ENCODE measurements around the gene MINDY4. TPM values are rescaled to one million over a fixed set of nuclear protein-coding genes. Genes with fewer than 3 reads are reported as not detected.

The MINDY4 gene
- total RNA-seq, 1 experiment from 2014 or later, result 3.0 TPM

DNA sequence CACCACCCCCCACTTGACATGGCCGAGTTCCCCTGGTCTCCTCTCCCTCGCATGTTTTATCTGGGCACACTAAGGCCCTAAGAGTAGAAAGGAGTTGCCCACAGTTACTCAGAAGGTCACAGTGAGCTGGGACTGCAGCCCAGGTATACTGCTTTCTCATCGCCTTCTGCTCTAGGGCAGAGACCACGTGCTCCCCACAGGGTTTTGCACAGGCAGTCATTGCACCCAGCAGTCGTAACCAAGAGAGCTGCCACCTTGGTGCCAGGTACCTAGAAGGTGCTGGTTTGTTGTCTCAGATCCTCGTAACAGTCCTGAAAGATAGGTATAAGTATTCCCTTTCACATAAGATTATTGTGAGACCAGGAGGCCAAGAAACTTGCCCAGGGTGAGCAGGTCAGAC, 1.8 kb downstream of the MINDY4 start:
- intact Hi-C loops (cut with micrococcal nuclease), result no loop called here
- no peaks in the 10 kb centered on the region for H3K27me3 ChIP-seq (ENCODE audit: low read length)

DNA sequence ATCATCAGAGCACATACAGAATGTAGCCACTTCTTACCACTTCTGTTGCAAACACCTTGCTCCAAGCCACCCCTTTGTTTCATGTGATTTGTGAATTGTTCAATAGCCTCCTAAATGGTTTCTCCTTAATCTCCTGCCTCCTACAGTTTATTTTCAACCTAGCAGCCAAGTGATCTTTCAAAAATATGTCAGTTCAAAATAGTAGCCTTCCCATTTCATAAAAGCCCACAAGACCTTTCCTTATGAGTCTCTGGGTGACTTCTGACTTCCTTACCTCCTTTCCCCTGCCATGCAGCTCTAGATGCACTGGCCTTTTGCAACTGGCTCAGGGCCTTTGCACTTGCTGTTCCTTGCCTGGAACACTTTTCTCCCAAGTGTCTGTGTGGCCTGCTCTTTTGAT, 4.8 kb downstream of the MINDY4 start:
- TF ChIP-seq EZH2phosphoT487 (IDR thresholded peaks at IDR 0.05; ENCODE audit: borderline replicate concordance, low read length) (no peak), EZH2 (IDR thresholded peaks at IDR 0.05; ENCODE audit: low read length, unreplicated experiment) (no peak)
- TF ChIP-seq, protein P1, sequence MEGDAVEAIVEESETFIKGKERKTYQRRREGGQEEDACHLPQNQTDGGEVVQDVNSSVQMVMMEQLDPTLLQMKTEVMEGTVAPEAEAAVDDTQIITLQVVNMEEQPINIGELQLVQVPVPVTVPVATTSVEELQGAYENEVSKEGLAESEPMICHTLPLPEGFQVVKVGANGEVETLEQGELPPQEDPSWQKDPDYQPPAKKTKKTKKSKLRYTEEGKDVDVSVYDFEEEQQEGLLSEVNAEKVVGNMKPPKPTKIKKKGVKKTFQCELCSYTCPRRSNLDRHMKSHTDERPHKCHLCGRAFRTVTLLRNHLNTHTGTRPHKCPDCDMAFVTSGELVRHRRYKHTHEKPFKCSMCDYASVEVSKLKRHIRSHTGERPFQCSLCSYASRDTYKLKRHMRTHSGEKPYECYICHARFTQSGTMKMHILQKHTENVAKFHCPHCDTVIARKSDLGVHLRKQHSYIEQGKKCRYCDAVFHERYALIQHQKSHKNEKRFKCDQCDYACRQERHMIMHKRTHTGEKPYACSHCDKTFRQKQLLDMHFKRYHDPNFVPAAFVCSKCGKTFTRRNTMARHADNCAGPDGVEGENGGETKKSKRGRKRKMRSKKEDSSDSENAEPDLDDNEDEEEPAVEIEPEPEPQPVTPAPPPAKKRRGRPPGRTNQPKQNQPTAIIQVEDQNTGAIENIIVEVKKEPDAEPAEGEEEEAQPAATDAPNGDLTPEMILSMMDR (conservative IDR thresholded peaks at IDR 0.05; ENCODE audit: low read depth, low read length), result no peak
- DNase-seq (no peak), ATAC-seq (no peak)
- Histone ChIP-seq H3K9me3 (ENCODE audit: low read length) (no peaks in the 10 kb centered on the region), H3K4me3 (ENCODE audit: low read length) (no peak overlapping the region), H3K9me2 (replicated peaks; ENCODE audit: low read length) (no peaks in the 10 kb centered on the region), H3K4me2 (ENCODE audit: low read length) (no peak overlapping the region), H3F3A (ENCODE audit: low read length, unreplicated experiment) (no peaks in the 10 kb centered on the region), H3K79me2 (ENCODE audit: low read length) (peaks cover 8% of the 10 kb centered on the region; the same call in 1 of the 2 replicates), H3K36me3 (ENCODE audit: low read depth, low read length) (no peaks in the 10 kb centered on the region), H2AFZ (ENCODE audit: low read length) (no peak overlapping the region), H3K4me1 (ENCODE audit: insufficient read depth, low read length) (0 out of 2 replicates have a peak, but pooled peaks cover 6% of the 10 kb centered on the region), H3K9ac (ENCODE audit: low read length) (no peak overlapping the region), H3K27me3 (ENCODE audit: low read length) (no peaks in the 10 kb centered on the region), H4K20me1 (ENCODE audit: low read length) (no peaks in the 10 kb centered on the region), H3K27ac (ENCODE audit: low read length) (no peak overlapping the region)
- POLR2A ChIA-PET (ENCODE audit: unreplicated experiment), result no interaction called here
- intact Hi-C loops (cut with micrococcal nuclease), result no loop called here
- no TSS peak for BruUV-seq (replicated peaks)
- CTCF ChIA-PET, result no interaction called here

More for the DNA sequence above, 1.8 kb downstream of the MINDY4 start:
- Histone ChIP-seq H2AFZ (ENCODE audit: low read length) (no peak overlapping the region), H3K9me2 (replicated peaks; ENCODE audit: low read length) (no peaks in the 10 kb centered on the region), H3K79me2 (ENCODE audit: low read length) (peaks cover 8% of the 10 kb centered on the region; the same call in 1 of the 2 replicates), H3K4me3 (ENCODE audit: low read length) (no peak overlapping the region), H3K4me1 (ENCODE audit: insufficient read depth, low read length) (0 out of 2 replicates have a peak, but pooled peaks cover 6% of the 10 kb centered on the region), H3K9ac (ENCODE audit: low read length) (no peak overlapping the region), H3F3A (ENCODE audit: low read length, unreplicated experiment) (no peaks in the 10 kb centered on the region), H3K4me2 (ENCODE audit: low read length) (peak overlapping the region; percentile 91; the same call in 1 of the 2 replicates), H3K9me3 (ENCODE audit: low read length) (no peaks in the 10 kb centered on the region), H4K20me1 (ENCODE audit: low read length) (no peaks in the 10 kb centered on the region), H3K27ac (ENCODE audit: low read length) (no peak overlapping the region), H3K36me3 (ENCODE audit: low read depth, low read length) (no peaks in the 10 kb centered on the region)
- TF ChIP-seq, protein P1 (conservative IDR thresholded peaks at IDR 0.05; ENCODE audit: low read depth, low read length), result no peak
- TF ChIP-seq EZH2phosphoT487 (IDR thresholded peaks at IDR 0.05; ENCODE audit: borderline replicate concordance, low read length) (no peak), EZH2 (IDR thresholded peaks at IDR 0.05; ENCODE audit: low read length, unreplicated experiment) (no peak)
- POLR2A ChIA-PET (ENCODE audit: unreplicated experiment), result no interaction called here
- CTCF ChIA-PET, result interaction anchor here (0.7 kb wide), 1 partner anchor 18 kb away, joined by 3 read pairs; no protein-coding TSS in a partner anchor
- no TSS peak for BruUV-seq (replicated peaks)
- no peak for ATAC-seq
- no peak for DNase-seq

DNA sequence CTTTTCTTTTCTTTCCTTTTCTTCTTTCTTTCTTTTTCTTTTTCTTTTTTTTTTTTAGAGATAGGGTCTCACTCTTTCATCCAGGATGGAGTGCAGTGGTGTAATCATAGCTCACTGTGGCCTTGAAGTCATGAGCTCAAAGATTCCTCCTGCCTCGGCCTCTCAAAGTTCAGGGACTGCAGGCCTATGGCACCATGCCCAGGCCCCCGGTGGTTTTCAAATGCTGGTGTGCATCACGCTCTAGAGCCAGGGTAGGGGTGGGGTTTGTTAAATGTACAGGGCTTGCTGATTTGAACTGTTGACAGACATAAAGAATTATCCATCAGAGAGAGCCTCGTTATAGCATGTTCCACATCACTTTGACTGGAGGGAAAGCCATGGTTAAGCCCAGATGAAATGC, 5.8 kb downstream of the MINDY4 start:
- H3K9me3 ChIP-seq (ENCODE audit: low read length), result no peaks in the 10 kb centered on the region
- no peak overlapping the region for H3K4me2 ChIP-seq (ENCODE audit: low read length)
- no peak overlapping the region for H3K9ac ChIP-seq (ENCODE audit: low read length)
- no peak for ATAC-seq
- intact Hi-C loops (cut with micrococcal nuclease), result no loop called here
- BruUV-seq (replicated peaks), result no TSS peak
- no peaks in the 10 kb centered on the region for H3K9me2 ChIP-seq (replicated peaks; ENCODE audit: low read length)
- ChIA-PET POLR2A (ENCODE audit: unreplicated experiment) (no interaction called here), CTCF (no interaction called here)
- no peaks in the 10 kb centered on the region for H3F3A ChIP-seq (ENCODE audit: low read length, unreplicated experiment)
- H3K36me3 ChIP-seq (ENCODE audit: low read depth, low read length), result no peaks in the 10 kb centered on the region
- TF ChIP-seq, protein P1 (conservative IDR thresholded peaks at IDR 0.05; ENCODE audit: low read depth, low read length), result no peak
- TF ChIP-seq EZH2 (IDR thresholded peaks at IDR 0.05; ENCODE audit: low read length, unreplicated experiment), result no peak
- TF ChIP-seq EZH2phosphoT487 (IDR thresholded peaks at IDR 0.05; ENCODE audit: borderline replicate concordance, low read length), result no peak
- DNase-seq, result no peak
- no peak overlapping the region for H3K27ac ChIP-seq (ENCODE audit: low read length)
- 0 out of 2 replicates have a peak, but pooled peaks cover 3% of the 10 kb centered on the region for H3K4me1 ChIP-seq (ENCODE audit: insufficient read depth, low read length)
- H2AFZ ChIP-seq (ENCODE audit: low read length), result no peak overlapping the region
- H4K20me1 ChIP-seq (ENCODE audit: low read length), result no peaks in the 10 kb centered on the region
- H3K4me3 ChIP-seq (ENCODE audit: low read length), result no peak overlapping the region
- H3K79me2 ChIP-seq (ENCODE audit: low read length), result peaks cover 8% of the 10 kb centered on the region; the same call in 1 of the 2 replicates
- no peaks in the 10 kb centered on the region for H3K27me3 ChIP-seq (ENCODE audit: low read length)

Data from PC-3 (cell line).